Caco-2 (cell line): Measurements from ENCODE around the gene USP46. TPM values are rescaled to one million over a fixed set of nuclear protein-coding genes. Genes with fewer than 3 reads are reported as not detected.

ENCODE experiments used
- BruUV-seq: library from RNA; stranded (reverse); fragments of 400-500 nt; replicated peaks from 2 replicates; lab custom pipeline; 2021; lab: Mats Ljungman, UMichigan
- CTCF ChIA-PET: fragments of 300-600 bp; sonication (Branson Sonifier 250); formaldehyde crosslinking; loops from one replicate; lab custom pipeline; 2022; ENCODE audit warnings: antibody characterized with exemption; lab: Charles Lee
- POLR2A ChIA-PET: fragments of 300-600 bp; sonication (Branson Sonifier 250); formaldehyde crosslinking; loops from one replicate; lab custom pipeline; 2022; ENCODE audit warnings: antibody characterized with exemption; lab: Charles Lee
- DNase-seq, 2 experiments: peaks; one replicate each; pipeline versions ENCODE4 v3.0.0 to v3.0.0-alpha.2; 2020 to 2022
- H3K27me3 ChIP-seq: replicated peaks from 2 replicates; pipeline ENCODE4 v1.6.0; 2011; ENCODE audit warnings: low read length; ENCODE audit not compliant: control insufficient read depth, insufficient read depth
- H3K36me3 ChIP-seq: 2 replicates; pipeline ENCODE4 v1.5.1; 2011; ENCODE audit warnings: low read length; ENCODE audit not compliant: control insufficient read depth, insufficient read depth
- H3K4me1 ChIP-seq: fragments of 250-450 bp; sonication (Bioruptor Pico); 2 replicates; pipeline ENCODE4 v1.5.1; 2020; ENCODE audit warnings: mild to moderate bottlenecking
- H3K4me3 ChIP-seq: 2 replicates; pipeline ENCODE4 v1.5.1; 2011; ENCODE audit warnings: low read depth, mild to moderate bottlenecking, control low read depth, low read length
- H3K9me3 ChIP-seq: fragments of 250-450 bp; sonication (Bioruptor Pico); 2 replicates; pipeline ENCODE4 v1.5.1; 2020; ENCODE audit warnings: mild to moderate bottlenecking, moderate library complexity
- H3K27ac Mint-ChIP-seq: one replicate; pipeline ENCODE4 v1.8.0; 2022; ENCODE audit warnings: mixed read lengths; ENCODE audit not compliant: unreplicated experiment
- H3K27me3 Mint-ChIP-seq: one replicate; pipeline ENCODE4 v1.8.0; 2022; ENCODE audit warnings: mixed read lengths; ENCODE audit not compliant: insufficient read depth, unreplicated experiment
- H3K36me3 Mint-ChIP-seq: one replicate; pipeline ENCODE4 v1.8.0; 2022; ENCODE audit warnings: mild to moderate bottlenecking, mixed read lengths; ENCODE audit not compliant: insufficient read depth, unreplicated experiment
- H3K4me1 Mint-ChIP-seq: one replicate; pipeline ENCODE4 v1.8.0; 2022; ENCODE audit warnings: low read depth, mixed read lengths; ENCODE audit not compliant: unreplicated experiment
- H3K4me3 Mint-ChIP-seq: one replicate; pipeline ENCODE4 v1.8.0; 2022; ENCODE audit warnings: mild to moderate bottlenecking, moderate library complexity, mixed read lengths; ENCODE audit not compliant: unreplicated experiment
- H3K9me3 Mint-ChIP-seq: one replicate; pipeline ENCODE4 v1.8.0; 2022; ENCODE audit warnings: mixed read lengths; ENCODE audit not compliant: unreplicated experiment
- intact Hi-C: fragments of 100-400 bp; cut with micrococcal nuclease; formaldehyde crosslinking; loops from one replicate; pipeline ENCODE4 v1.10.0; 2022; ENCODE audit not compliant: unreplicated experiment
- total RNA-seq: library from RNA; stranded (reverse); gene quantifications from 2 replicates; pipeline ENCODE4 v1.2.3, GENCODE V29; 2022
- TF ChIP-seq, protein P1 (sequence below), 2 experiments: fragments of 200-600 bp in 1 of 2; IDR thresholded peaks; 1 replicate in 1 of 2; 2 replicates in 1 of 2; pipeline versions ENCODE4 v1.5.1 to v1.8.0; 2011 to 2022; ENCODE audit warnings: antibody characterized with exemption in 1 of 2, control low read depth in 1 of 2, inconsistent platforms in 1 of 2, low read depth in 1 of 2, low read length in 1 of 2, mild to moderate bottlenecking in 1 of 2, moderate library complexity in 1 of 2; ENCODE audit not compliant: insufficient read depth in 1 of 2, severe bottlenecking in 1 of 2, unreplicated experiment in 1 of 2

USP46 gene
- total RNA-seq, 1 experiment from 2014 or later, result 32.2 TPM

DNA sequence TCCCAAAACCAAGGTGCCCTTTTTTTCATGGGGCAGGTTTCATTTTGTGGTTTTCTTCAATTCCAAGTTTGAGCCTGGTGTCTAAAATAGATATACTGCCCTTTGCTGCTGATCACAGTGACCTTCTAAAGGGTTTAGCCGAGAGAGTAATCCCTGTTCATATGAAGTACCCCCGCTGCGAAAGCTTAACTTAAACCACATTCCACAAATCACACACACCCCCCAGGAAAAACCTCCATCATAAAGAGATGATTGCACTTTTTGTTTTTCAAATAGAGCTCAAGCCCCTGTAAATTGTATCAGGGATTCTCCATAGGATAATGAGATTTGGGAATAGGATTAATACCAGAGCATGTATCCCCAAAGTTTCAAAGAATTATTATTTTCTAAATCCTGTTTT is 90.8 kb downstream of the USP46 start:
- intact Hi-C loops, result no loop called here
- no peaks in the 10 kb centered on the region for H3K9me3 ChIP-seq
- TF ChIP-seq, protein P1, sequence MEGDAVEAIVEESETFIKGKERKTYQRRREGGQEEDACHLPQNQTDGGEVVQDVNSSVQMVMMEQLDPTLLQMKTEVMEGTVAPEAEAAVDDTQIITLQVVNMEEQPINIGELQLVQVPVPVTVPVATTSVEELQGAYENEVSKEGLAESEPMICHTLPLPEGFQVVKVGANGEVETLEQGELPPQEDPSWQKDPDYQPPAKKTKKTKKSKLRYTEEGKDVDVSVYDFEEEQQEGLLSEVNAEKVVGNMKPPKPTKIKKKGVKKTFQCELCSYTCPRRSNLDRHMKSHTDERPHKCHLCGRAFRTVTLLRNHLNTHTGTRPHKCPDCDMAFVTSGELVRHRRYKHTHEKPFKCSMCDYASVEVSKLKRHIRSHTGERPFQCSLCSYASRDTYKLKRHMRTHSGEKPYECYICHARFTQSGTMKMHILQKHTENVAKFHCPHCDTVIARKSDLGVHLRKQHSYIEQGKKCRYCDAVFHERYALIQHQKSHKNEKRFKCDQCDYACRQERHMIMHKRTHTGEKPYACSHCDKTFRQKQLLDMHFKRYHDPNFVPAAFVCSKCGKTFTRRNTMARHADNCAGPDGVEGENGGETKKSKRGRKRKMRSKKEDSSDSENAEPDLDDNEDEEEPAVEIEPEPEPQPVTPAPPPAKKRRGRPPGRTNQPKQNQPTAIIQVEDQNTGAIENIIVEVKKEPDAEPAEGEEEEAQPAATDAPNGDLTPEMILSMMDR (IDR thresholded peaks at IDR 0.05; ENCODE audit: insufficient read depth in 1 of 2, low read depth in 1 of 2, low read length in 1 of 2, severe bottlenecking in 1 of 2, unreplicated experiment in 1 of 2), result no peak
- no peaks in the 10 kb centered on the region for H3K36me3 ChIP-seq
- ChIA-PET POLR2A (no interaction called here), CTCF (interaction anchor here (0.9 kb wide), 1 partner anchor 23 kb away, joined by 3 read pairs; no protein-coding TSS in a partner anchor)
- Mint-ChIP-seq H3K9me3 (no peaks in the 10 kb centered on the region), H3K36me3 (no peaks in the 10 kb centered on the region), H3K4me1 (no peaks in the 10 kb centered on the region), H3K27ac (no peak overlapping the region), H3K4me3 (no peak overlapping the region), H3K27me3 (peaks cover 5% of the 10 kb centered on the region)
- no TSS peak for BruUV-seq
- no peaks in the 10 kb centered on the region for H3K27me3 ChIP-seq
- no peak overlapping the region for H3K4me3 ChIP-seq
- no peaks in the 10 kb centered on the region for H3K4me1 ChIP-seq
- no peak for DNase-seq

DNA sequence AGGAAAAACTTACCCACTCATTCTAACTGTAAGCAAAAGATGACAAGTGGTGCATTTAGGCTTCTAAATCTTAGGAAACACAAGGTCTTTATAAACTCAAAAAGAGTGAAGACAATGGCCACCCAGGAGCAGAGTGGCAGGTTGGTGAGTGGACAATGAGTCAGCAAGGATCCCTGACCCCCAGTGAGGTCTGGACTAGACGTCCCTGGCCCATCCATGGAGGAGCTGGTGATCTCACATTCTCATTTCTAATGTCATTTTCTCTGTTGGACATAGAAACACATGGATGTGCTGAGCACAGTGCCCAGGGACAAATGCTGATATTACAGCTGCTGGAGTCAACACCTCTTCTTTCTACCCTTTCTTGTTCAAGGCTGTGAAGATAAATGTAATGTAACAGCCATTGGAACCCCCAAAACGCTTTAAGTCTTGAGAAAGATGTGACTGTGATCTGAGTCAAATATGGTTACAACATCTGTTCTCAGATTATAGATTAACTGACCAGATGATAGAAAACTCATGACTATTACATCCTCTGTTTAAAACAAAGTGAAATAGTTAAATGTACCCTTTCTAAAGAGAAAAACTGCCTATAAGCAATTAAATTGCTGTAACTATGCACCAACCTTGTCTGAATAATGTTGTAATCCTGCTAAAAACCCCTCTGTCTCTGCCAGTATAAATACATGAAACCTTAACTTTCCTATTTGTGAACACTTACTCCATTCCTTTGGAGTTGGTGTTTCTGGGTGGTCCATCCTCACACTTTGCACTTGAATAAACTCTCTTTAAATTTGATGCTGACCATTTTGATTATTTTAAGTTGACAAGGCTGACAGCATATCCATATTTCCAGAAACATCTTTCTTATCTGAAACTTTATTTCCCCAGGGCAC is 92.7 kb downstream of the USP46 start:
- Histone ChIP-seq H3K4me1 (no peaks in the 10 kb centered on the region), H3K9me3 (no peaks in the 10 kb centered on the region), H3K27me3 (no peaks in the 10 kb centered on the region), H3K36me3 (no peaks in the 10 kb centered on the region), H3K4me3 (no peak overlapping the region)
- TF ChIP-seq, protein P1 (IDR thresholded peaks at IDR 0.05; ENCODE audit: insufficient read depth in 1 of 2, low read depth in 1 of 2, low read length in 1 of 2, severe bottlenecking in 1 of 2, unreplicated experiment in 1 of 2), result no peak
- Mint-ChIP-seq H3K27ac (no peak overlapping the region), H3K36me3 (no peaks in the 10 kb centered on the region), H3K9me3 (no peaks in the 10 kb centered on the region), H3K4me3 (no peak overlapping the region), H3K4me1 (no peaks in the 10 kb centered on the region), H3K27me3 (peaks cover 7% of the 10 kb centered on the region)
- POLR2A ChIA-PET, result no interaction called here
- intact Hi-C loops, result no loop called here
- CTCF ChIA-PET, result no interaction called here
- DNase-seq, result no peak
- BruUV-seq, result no TSS peak

DNA sequence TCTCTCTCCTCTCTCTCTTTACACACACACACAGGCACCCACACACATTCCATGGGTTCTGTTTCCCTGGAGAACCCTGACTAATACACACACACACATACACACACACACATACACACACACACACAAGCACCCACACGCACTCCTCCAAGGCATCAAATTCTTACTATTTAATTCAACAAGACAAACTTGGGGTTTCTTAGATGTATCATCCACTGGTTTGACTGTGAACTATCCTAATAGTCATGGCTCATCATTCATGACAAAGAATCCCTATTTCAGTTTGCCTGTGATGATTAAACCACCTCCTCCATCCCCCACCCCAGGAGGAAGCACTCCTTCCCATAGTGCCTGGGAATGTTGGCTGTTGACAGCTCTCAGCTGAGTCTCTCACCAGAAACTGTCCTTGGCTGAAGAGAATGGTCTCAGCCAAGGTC is 98.2 kb downstream of the USP46 start:
- no peak overlapping the region for H3K4me3 ChIP-seq
- no peaks in the 10 kb centered on the region for H3K4me1 ChIP-seq
- Mint-ChIP-seq H3K27me3 (peaks cover 3% of the 10 kb centered on the region), H3K4me1 (peaks cover 7% of the 10 kb centered on the region), H3K4me3 (no peak overlapping the region), H3K36me3 (no peaks in the 10 kb centered on the region), H3K27ac (no peak overlapping the region), H3K9me3 (no peaks in the 10 kb centered on the region)
- no peaks in the 10 kb centered on the region for H3K36me3 ChIP-seq
- ChIA-PET POLR2A (no interaction called here), CTCF (no interaction called here)
- no TSS peak for BruUV-seq
- intact Hi-C loops, result no loop called here
- TF ChIP-seq, protein P1 (IDR thresholded peaks at IDR 0.05; ENCODE audit: insufficient read depth in 1 of 2, low read depth in 1 of 2, low read length in 1 of 2, severe bottlenecking in 1 of 2, unreplicated experiment in 1 of 2), result no peak
- no peaks in the 10 kb centered on the region for H3K27me3 ChIP-seq
- H3K9me3 ChIP-seq, result no peaks in the 10 kb centered on the region
- DNase-seq, result no peak
